ENCODE measurements around the gene CDC42.
"Not testable (repeated sequence)": the region's sequence is repeated elsewhere in the genome, so short reads cannot be mapped to it uniquely, and the experiment has no call there.

CDC42 gene

GRCh38 chr1:22076346-22076745 lies 23.8 kb downstream of the CDC42 start:
- DNase-seq: no peak

- no peak for DNase-seq
Measured at GRCh38 chr1:22077728-22078127, 25.2 kb downstream of the CDC42 start.

- DNase-seq: no peak
Measured at GRCh38 chr1:22078133-22078532, 25.6 kb downstream of the CDC42 start.

- DNase-seq: no peak
Measured at GRCh38 chr1:22080191-22080590, 27.7 kb downstream of the CDC42 start.

GRCh38 chr1:22088331-22088730 lies 35.8 kb downstream of the CDC42 start:
- DNase-seq: no peak

- no peak for DNase-seq
Measured at GRCh38 chr1:22089134-22089571, 36.6 kb downstream of the CDC42 start.

- no peak for DNase-seq
Measured at GRCh38 chr1:22089787-22090186, 37.3 kb downstream of the CDC42 start.

- no peak for DNase-seq
Measured at GRCh38 chr1:22090867-22091266, 38.4 kb downstream of the CDC42 start.

- DNase-seq: not testable (repeated sequence)
Measured at GRCh38 chr1:22092026-22092768, 39.7 kb downstream of the CDC42 start.

- no peak for DNase-seq
Measured at GRCh38 chr1:22093513-22093912, 41.0 kb downstream of the CDC42 start.

GRCh38 chr1:22096036-22096435 lies 43.5 kb downstream of the CDC42 start:
- no peak for DNase-seq

GRCh38 chr1:22096463-22096862 lies 44.0 kb downstream of the CDC42 start:
- no peak for DNase-seq

GRCh38 chr1:22098752-22099151 lies 46.2 kb downstream of the CDC42 start:
- no peak for DNase-seq

- no peak for DNase-seq
Measured at GRCh38 chr1:22100168-22100567, 47.7 kb downstream of the CDC42 start.

GRCh38 chr1:22101199-22101598 lies 48.7 kb downstream of the CDC42 start:
- DNase-seq: no peak

GRCh38 chr1:22101995-22102394 lies 49.5 kb downstream of the CDC42 start:
- DNase-seq: no peak

- no peak for DNase-seq
Measured at GRCh38 chr1:22102746-22103145, 50.2 kb downstream of the CDC42 start.

GRCh38 chr1:22104094-22104493 lies 51.6 kb downstream of the CDC42 start:
- no peak for DNase-seq

GRCh38 chr1:22104865-22105437 lies 52.4 kb downstream of the CDC42 start:
- DNase-seq: no peak

GRCh38 chr1:22105611-22106207 lies 53.2 kb downstream of the CDC42 start:
- peak; percentile 28 for DNase-seq

GRCh38 chr1:22107126-22107525 lies 54.6 kb downstream of the CDC42 start:
- DNase-seq: no peak

- DNase-seq: no peak
Measured at GRCh38 chr1:22108339-22109105, 56.0 kb downstream of the CDC42 start.

GRCh38 chr1:22110016-22110415 lies 57.5 kb downstream of the CDC42 start:
- DNase-seq: no peak

- DNase-seq: no peak
Measured at GRCh38 chr1:22111115-22111514, 58.6 kb downstream of the CDC42 start.
